Esophagus muscularis mucosa (tissue), 4 donors: ENCODE results near the gene AFMID. TPM values are rescaled to one million over a fixed set of nuclear protein-coding genes. Genes with fewer than 3 reads are reported as not detected.
A peak's percentile ranks its signal among the peaks of the same experiment; 100 is the strongest.

Experiments used
- DNase-seq: peaks from one replicate; pipeline ENCODE4 v3.0.0-alpha.2; 2017; ENCODE audit errors: extremely low spot score
- H3K27ac ChIP-seq, 4 donors: fragments of 200-600 bp; sonication (generic); replicated peaks in 1 of 4; 1 replicate in 3 of 4; 2 replicates in 1 of 4; pipeline ENCODE4 v1.5.1; 2016 to 2019; ENCODE audit warnings: mild to moderate bottlenecking in 1 of 4
- H3K27me3 ChIP-seq, 4 donors: fragments of 200-600 bp; sonication (generic); one replicate each; pipeline versions ENCODE4 v1.5.1 to v1.6.0; 2016 to 2019
- H3K36me3 ChIP-seq, 4 donors: fragments of 200-600 bp; sonication (generic); one replicate each; pipeline ENCODE4 v1.5.1; 2016 to 2019
- H3K4me1 ChIP-seq, 4 donors: fragments of 200-600 bp; sonication (generic); one replicate each; pipeline ENCODE4 v1.5.1; 2016 to 2019
- H3K4me3 ChIP-seq, 4 donors: fragments of 200-600 bp; sonication (generic); 1 replicate in 2 of 4; 2 replicates in 2 of 4; pipeline ENCODE4 v1.5.1; 2016 to 2019; ENCODE audit warnings: mild to moderate bottlenecking in 4 of 4, moderate library complexity in 1 of 4
- H3K9me3 ChIP-seq, 4 donors: fragments of 200-600 bp; sonication (generic); 1 replicate in 3 of 4; 2 replicates in 1 of 4; pipeline ENCODE4 v1.5.1; 2016 to 2019
- EP300 ChIP-seq: sonication (generic); formaldehyde crosslinking; IDR thresholded peaks from one replicate; pipeline ENCODE4 v1.6.1; 2017; ENCODE audit warnings: antibody characterized with exemption
- POLR2A ChIP-seq: fragments of 450-650 bp; IDR thresholded peaks from one replicate; pipeline ENCODE4 v1.6.1; 2017; ENCODE audit warnings: antibody characterized with exemption, moderate library complexity, mild to moderate bottlenecking, low read depth
- POLR2AphosphoS5 ChIP-seq, 2 donors: sonication (generic); formaldehyde crosslinking; IDR thresholded peaks; one replicate each; pipeline ENCODE4 v1.6.1; 2017; ENCODE audit warnings: antibody characterized with exemption in 2 of 2
- WGBS: methylation state at CpG from one replicate; pipeline ENCODE4 v1.1.5; 2018; 5-methylcytosine and 5-hydroxymethylcytosine counted together
- intact Hi-C: fragments of 100-400 bp; cut with DNase I; formaldehyde crosslinking; loops from one replicate; pipeline ENCODE4 v1.15.1; 2023
- total RNA-seq, 4 donors: library from RNA; depleted of rRNA; stranded (reverse); fragments of >200 nt; gene quantifications; one replicate each; pipeline versions ENCODE4 v1.1.0 to v1.2.1, GENCODE V29; 2016
- TF ChIP-seq, protein P1 (sequence below), 3 experiments: fragments of 200-600 bp in 2 of 3; fragments of 450-650 bp in 1 of 3; sonication (generic) in 2 of 3; IDR thresholded peaks; one replicate each; pipeline ENCODE4 v1.5.1; 2017 to 2019; ENCODE audit warnings: antibody characterized with exemption in 3 of 3, mild to moderate bottlenecking in 2 of 3, moderate library complexity in 1 of 3

The AFMID gene
- total RNA-seq, 4 donors from 2014 or later = 15.7 to 44.3 (median 25.4) TPM

DNA sequence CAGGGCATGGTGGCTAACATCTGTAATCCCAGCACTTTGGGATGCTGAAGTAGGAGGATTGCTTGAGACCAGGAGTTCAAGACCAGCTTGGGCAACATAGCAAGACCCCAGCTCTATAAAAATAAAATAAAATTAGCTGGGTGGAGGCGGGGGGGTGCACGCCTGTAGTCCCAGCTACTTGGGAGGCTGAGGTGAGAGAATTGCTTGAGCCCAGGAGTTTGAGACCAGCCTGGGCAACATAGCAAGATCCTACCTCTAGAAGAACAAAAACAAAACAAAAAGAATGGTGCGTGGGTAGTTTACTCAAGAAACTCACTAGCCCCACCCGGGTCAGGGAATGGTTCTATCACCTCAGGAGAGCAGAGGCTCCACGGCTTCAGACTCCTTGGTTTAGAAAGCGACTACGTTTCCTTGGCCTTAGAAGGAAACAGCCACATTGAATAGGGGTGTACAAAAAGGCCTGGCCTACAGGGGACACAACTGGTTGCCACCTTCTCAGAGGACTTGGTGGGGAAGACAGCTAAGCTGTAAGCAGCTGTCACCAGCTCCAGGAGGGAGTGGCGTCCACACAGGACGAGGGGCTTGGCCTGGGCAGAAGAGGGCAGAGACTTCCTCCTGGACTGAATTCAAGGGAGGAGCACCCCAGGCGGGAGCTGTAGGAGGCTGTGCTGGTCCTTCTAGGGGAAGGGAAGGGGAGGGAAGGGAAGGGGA, 1.0 kb upstream of the AFMID start:
- WGBS = 44% methylated on average over 10 of the region's 10 CpGs
- intact Hi-C loops = no loop called here

DNA sequence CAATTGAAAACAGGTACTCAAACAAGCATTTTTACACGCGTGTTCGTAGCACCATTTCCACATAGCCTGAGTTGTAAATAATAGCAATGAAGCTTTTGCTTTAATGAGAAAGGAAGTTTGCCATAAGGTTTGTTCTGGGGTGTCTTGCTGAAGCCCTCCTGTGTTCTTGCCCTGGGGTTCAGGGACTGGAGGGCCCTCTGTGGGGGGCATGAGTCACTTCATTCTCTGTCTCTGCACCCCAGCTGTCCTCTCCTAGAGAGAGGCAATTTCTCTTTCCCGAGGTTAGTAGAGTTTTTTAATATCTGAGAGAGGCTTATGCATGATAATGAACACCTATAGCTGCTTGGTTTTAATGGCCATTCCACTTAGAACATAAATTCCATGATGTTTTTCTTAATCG, 9.6 kb downstream of the AFMID start:
- WGBS = 98% methylated on average over 5 of the region's 5 CpGs
- peaks cover 12 to 75% (median 55%) of the 10 kb centered on the region in 4 donors for H3K36me3 ChIP-seq
- no peak overlapping the region for H3K4me3 ChIP-seq

More for the DNA sequence above, 1.0 kb upstream of the AFMID start:
- H3K4me1 ChIP-seq = peaks cover 28 to 76% (median 73%) of the 10 kb centered on the region in 4 donors
- H3K4me3 ChIP-seq = peak overlapping the region; percentile 46 to 67 (median 58)
- H3K9me3 ChIP-seq = no peaks in the 10 kb centered on the region
- no peak for DNase-seq
- peak overlapping the region; percentile 72 to 86 (median 83) for H3K27ac ChIP-seq
- peaks cover 0 to 9% (median 8%) of the 10 kb centered on the region in 4 donors for H3K36me3 ChIP-seq
- TF ChIP-seq POLR2AphosphoS5 (IDR thresholded peaks at IDR 0.05) = no peak
- no peak for TF ChIP-seq POLR2A
- TF ChIP-seq EP300 = no peak
- TF ChIP-seq, protein P1, sequence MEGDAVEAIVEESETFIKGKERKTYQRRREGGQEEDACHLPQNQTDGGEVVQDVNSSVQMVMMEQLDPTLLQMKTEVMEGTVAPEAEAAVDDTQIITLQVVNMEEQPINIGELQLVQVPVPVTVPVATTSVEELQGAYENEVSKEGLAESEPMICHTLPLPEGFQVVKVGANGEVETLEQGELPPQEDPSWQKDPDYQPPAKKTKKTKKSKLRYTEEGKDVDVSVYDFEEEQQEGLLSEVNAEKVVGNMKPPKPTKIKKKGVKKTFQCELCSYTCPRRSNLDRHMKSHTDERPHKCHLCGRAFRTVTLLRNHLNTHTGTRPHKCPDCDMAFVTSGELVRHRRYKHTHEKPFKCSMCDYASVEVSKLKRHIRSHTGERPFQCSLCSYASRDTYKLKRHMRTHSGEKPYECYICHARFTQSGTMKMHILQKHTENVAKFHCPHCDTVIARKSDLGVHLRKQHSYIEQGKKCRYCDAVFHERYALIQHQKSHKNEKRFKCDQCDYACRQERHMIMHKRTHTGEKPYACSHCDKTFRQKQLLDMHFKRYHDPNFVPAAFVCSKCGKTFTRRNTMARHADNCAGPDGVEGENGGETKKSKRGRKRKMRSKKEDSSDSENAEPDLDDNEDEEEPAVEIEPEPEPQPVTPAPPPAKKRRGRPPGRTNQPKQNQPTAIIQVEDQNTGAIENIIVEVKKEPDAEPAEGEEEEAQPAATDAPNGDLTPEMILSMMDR (IDR thresholded peaks at IDR 0.05) = no peak
- H3K27me3 ChIP-seq = no peaks in the 10 kb centered on the region

DNA sequence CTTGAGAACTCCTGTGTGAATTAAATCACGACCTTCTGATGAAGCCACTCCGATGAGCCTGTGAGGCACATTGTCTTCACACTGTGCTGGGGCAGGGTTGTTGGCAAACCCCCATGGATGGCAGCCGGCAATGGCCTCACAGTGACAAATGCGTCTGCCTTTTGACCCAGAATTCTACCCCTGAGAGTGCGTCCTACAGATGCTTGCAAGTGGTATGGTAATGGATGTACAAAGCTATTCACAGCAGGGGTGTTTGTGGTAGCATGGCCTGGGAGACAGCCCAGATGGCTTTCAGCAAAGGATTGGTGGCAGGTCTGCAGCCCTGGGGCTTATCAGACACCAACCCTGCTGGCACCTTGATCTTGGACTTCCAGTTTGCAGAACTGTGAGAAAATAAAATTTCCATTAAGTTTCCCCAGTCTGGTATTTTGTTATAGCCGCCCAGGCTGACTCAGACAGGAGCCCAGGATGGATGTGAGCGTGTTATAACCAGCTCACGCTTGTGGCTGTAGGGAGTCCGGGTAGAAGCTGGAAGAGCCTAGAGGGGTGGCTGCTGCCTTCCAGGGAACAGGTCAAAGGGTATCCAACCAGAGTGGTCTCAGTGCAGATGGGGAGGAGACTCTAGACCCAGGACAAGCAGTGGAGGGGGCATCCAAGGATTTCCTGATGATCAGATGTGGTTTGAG, 10.1 kb downstream of the AFMID start:
- no peak for TF ChIP-seq EP300
- TF ChIP-seq, protein P1 (IDR thresholded peaks at IDR 0.05) = no peak
- TF ChIP-seq POLR2A = no peak
- Histone ChIP-seq H3K36me3 (peaks cover 8 to 75% (median 53%) of the 10 kb centered on the region in 4 donors), H3K27me3 (no peaks in the 10 kb centered on the region), H3K9me3 (no peaks in the 10 kb centered on the region), H3K4me1 (no peaks in the 10 kb centered on the region), H3K4me3 (no peak overlapping the region), H3K27ac (no peak overlapping the region)
- WGBS = 79% methylated on average over 9 of the region's 9 CpGs
- intact Hi-C loops = no loop called here
- no peak for DNase-seq

More for the DNA sequence above, 9.6 kb downstream of the AFMID start:
- H3K4me1 ChIP-seq = no peaks in the 10 kb centered on the region
- no peak for DNase-seq
- no peak overlapping the region for H3K27ac ChIP-seq
- no peaks in the 10 kb centered on the region for H3K27me3 ChIP-seq
- intact Hi-C loops = no loop called here
- no peaks in the 10 kb centered on the region for H3K9me3 ChIP-seq
- TF ChIP-seq POLR2AphosphoS5 (IDR thresholded peaks at IDR 0.05) = no peak
- TF ChIP-seq EP300 = no peak
- TF ChIP-seq, protein P1 (IDR thresholded peaks at IDR 0.05) = no peak
- no peak for TF ChIP-seq POLR2A

DNA sequence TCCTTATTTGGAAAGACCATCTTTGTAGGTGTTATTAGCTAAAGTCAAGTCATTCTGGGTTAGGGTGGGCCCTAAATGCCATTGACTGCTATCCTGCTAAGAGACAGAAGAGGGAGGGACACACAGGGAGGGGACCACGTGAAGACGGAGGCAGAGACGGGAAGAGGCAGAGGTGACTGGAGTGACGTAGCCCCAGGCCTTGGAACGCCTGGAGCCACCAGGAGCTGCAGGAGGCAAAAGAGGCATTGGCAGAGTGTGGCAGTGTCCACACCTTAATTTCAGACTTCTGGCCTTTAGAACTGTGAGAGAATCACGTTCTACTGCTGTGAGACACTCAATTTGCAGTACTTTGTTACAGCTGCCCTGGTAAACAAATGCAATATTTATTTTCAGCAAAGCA, 13.3 kb downstream of the AFMID start:
- Histone ChIP-seq H3K36me3 (peaks cover 8 to 74% (median 52%) of the 10 kb centered on the region in 4 donors), H3K27ac (no peak overlapping the region), H3K9me3 (no peaks in the 10 kb centered on the region), H3K4me1 (no peaks in the 10 kb centered on the region), H3K27me3 (no peaks in the 10 kb centered on the region), H3K4me3 (no peak overlapping the region)
- WGBS = 95% methylated on average over 6 of the region's 6 CpGs
- TF ChIP-seq, protein P1 (IDR thresholded peaks at IDR 0.05) = no peak
- TF ChIP-seq POLR2A (no peak), POLR2AphosphoS5 (IDR thresholded peaks at IDR 0.05) (no peak), EP300 (no peak)
- DNase-seq = no peak
- intact Hi-C loops = no loop called here
